ENCODE data around the gene LENG8.
A peak's percentile ranks its signal among the peaks of the same experiment; 100 is the strongest.

Gene LENG8

GRCh38 chr19:54456423-54457373, 7.7 kb downstream of the LENG8 start:
- peaks cover 66% of the 10 kb centered on the region for H3K36me3 Mint-ChIP-seq (ENCODE audit: low read depth)
- no peaks in the 10 kb centered on the region for H3K9me3 Mint-ChIP-seq
- H3K4me1 Mint-ChIP-seq (ENCODE audit: low read depth), result peaks cover under 1% of the 10 kb centered on the region
- no peak for DNase-seq (ENCODE audit: low spot score)
- H3K4me3 Mint-ChIP-seq, result no peak overlapping the region
- H3K27ac Mint-ChIP-seq, result no peak overlapping the region
- no peaks in the 10 kb centered on the region for H3K27me3 Mint-ChIP-seq (ENCODE audit: low read depth)

DNA sequence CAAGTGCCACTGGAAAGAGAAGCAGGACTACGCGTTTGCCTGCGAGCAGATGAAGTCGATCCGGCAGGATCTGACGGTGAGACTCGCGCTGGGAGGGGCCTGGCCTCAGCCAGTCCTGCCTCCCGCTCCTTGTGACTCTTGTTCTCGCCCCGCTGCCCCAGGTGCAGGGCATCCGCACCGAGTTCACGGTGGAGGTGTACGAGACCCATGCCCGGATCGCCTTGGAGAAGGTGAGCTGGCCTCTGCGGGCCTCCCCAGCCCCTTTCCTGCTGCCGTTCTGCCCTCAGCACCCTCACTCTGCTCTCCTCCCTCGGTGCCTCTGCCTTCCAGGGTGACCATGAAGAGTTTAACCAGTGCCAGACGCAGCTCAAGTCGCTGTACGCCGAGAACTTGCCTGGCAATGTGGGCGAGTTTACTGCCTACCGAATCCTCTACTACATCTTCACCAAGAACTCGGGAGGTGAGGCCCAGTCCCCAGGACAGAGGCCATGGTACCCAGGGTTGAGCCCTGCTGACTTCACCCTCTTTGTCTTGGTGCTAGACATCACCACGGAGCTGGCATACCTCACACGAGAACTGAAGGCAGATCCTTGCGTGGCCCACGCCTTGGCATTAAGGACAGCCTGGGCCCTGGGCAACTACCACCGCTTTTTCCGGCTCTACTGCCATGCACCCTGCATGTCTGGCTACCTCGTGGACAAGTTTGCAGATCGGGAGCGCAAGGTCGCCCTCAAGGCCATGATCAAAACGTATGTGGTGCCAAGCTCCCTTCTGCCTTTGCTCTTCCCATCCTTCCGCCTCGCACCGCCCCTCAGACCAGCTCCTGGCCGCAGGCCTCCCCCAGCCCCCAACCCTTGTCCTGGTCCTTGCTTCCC, 9.0 kb downstream of the LENG8 start:
- DNase-seq (ENCODE audit: low spot score), result no peak
- Mint-ChIP-seq H3K4me3 (no peak overlapping the region), H3K4me1 (ENCODE audit: low read depth) (peaks cover 3% of the 10 kb centered on the region), H3K27me3 (ENCODE audit: low read depth) (no peaks in the 10 kb centered on the region), H3K9me3 (no peaks in the 10 kb centered on the region), H3K36me3 (ENCODE audit: low read depth) (peaks cover 59% of the 10 kb centered on the region), H3K27ac (no peak overlapping the region)

GRCh38 chr19:54458648-54459281, 9.8 kb downstream of the LENG8 start:
- H3K4me1 Mint-ChIP-seq (ENCODE audit: low read depth), result peaks cover 4% of the 10 kb centered on the region
- no peaks in the 10 kb centered on the region for H3K9me3 Mint-ChIP-seq
- H3K27me3 Mint-ChIP-seq (ENCODE audit: low read depth), result no peaks in the 10 kb centered on the region
- no peak overlapping the region for H3K27ac Mint-ChIP-seq
- H3K4me3 Mint-ChIP-seq, result no peak overlapping the region
- DNase-seq (ENCODE audit: low spot score), result no peak
- peaks cover 53% of the 10 kb centered on the region for H3K36me3 Mint-ChIP-seq (ENCODE audit: low read depth)

- Mint-ChIP-seq H3K9me3 (no peaks in the 10 kb centered on the region), H3K36me3 (ENCODE audit: low read depth) (peaks cover 52% of the 10 kb centered on the region), H3K4me3 (no peak overlapping the region), H3K27ac (no peak overlapping the region), H3K27me3 (ENCODE audit: low read depth) (no peaks in the 10 kb centered on the region), H3K4me1 (ENCODE audit: low read depth) (peaks cover 9% of the 10 kb centered on the region)
- DNase-seq (ENCODE audit: low spot score), result no peak
Observed at GRCh38 chr19:54459282-54460229, 10.6 kb downstream of the LENG8 start.

- no peak for DNase-seq (ENCODE audit: low spot score)
- Mint-ChIP-seq H3K27ac (peak overlapping the region; percentile 36), H3K4me3 (no peak overlapping the region), H3K4me1 (ENCODE audit: low read depth) (peaks cover 11% of the 10 kb centered on the region), H3K9me3 (no peaks in the 10 kb centered on the region), H3K36me3 (ENCODE audit: low read depth) (peaks cover 45% of the 10 kb centered on the region), H3K27me3 (ENCODE audit: low read depth) (peaks cover 3% of the 10 kb centered on the region)
Observed at GRCh38 chr19:54460230-54461005, 11.4 kb downstream of the LENG8 start.

DNA sequence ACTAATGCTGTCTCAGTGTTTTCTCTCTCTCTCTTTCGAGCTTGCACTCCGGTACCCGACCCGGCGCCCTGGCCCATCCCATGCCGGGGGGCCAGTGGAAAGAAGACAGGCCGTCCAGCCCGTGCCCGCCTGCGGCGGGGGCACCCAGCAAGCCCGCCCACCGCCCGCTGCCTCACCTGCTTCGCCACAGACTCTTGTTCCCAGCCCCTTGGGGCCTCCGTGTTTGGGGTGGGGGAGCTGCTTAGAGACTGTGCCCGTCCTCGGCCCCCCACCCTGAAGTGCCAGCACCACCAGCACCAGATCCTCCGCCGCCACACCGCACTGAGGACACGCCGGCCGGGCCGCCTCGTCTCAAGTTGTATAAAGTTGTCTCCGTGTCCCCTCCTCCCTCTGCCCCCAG, 12.2 kb downstream of the LENG8 start:
- DNase-seq (ENCODE audit: low spot score), result no peak
- peak overlapping the region; percentile 79 for H3K27ac Mint-ChIP-seq
- peak overlapping the region; percentile 49 for H3K4me3 Mint-ChIP-seq
- H3K9me3 Mint-ChIP-seq, result no peaks in the 10 kb centered on the region
- peaks cover 39% of the 10 kb centered on the region for H3K36me3 Mint-ChIP-seq (ENCODE audit: low read depth)
- H3K27me3 Mint-ChIP-seq (ENCODE audit: low read depth), result peaks cover 8% of the 10 kb centered on the region
- peaks cover 11% of the 10 kb centered on the region for H3K4me1 Mint-ChIP-seq (ENCODE audit: low read depth)

DNA sequence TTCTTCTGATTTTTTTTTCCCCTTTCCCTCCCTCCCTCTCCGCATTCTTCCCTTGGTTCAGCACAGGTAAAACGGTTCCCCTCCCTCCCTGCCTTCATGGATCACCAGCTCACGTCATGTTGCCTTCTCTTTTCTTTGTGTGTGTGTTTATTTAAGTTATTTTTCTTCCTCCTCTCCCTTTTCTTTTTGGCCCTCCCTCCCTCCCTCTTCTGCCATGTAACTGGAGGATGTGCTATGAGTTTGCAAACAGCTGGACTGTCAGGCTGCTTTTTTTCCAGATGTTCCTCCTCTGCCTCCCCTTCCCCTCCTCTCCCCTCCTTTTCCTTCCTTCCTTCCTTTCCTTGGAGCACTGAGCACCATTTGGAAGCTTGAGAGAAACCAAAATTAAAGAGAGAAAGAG, 12.6 kb downstream of the LENG8 start:
- Mint-ChIP-seq H3K27ac (peak overlapping the region; percentile 79), H3K36me3 (ENCODE audit: low read depth) (peaks cover 37% of the 10 kb centered on the region), H3K9me3 (no peaks in the 10 kb centered on the region), H3K4me3 (peak overlapping the region; percentile 49), H3K27me3 (ENCODE audit: low read depth) (peaks cover 12% of the 10 kb centered on the region), H3K4me1 (ENCODE audit: low read depth) (peaks cover 11% of the 10 kb centered on the region)
- no peak for DNase-seq (ENCODE audit: low spot score)

DNA sequence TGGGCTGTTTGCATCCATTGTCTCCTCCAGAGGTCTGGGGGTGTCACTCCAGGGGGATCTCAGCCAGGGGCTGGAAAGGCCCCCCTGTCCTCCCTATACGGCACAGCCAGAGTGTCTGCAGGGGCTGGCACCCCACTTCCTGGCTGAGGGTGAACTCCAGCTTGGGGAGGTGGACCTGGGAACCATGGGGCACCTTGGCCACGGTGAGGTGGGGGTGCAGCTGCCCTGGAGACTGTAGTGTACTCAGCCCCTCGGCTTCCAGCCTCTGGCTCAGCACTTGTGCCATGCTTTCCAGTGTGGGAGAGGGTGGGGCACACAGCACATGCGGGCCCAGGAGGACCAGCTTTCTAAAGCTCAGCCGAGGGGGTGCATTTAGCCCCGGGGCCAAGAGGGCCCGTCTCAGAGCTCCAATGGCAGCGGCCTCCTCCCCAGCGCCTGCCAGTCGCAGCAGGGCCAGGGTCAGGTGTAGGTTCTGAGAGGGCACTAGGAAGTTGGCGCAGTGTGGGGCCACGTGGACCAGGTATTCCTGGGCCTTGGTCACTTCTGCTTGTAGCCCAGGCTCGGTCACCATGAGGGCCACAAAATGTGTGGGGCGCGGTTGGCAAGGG, 13.2 kb downstream of the LENG8 start:
- H3K36me3 Mint-ChIP-seq (ENCODE audit: low read depth), result peaks cover 37% of the 10 kb centered on the region
- peak overlapping the region; percentile 79 for H3K27ac Mint-ChIP-seq
- no peaks in the 10 kb centered on the region for H3K9me3 Mint-ChIP-seq
- DNase-seq (ENCODE audit: low spot score), result no peak
- peak overlapping the region; percentile 49 for H3K4me3 Mint-ChIP-seq
- peaks cover 14% of the 10 kb centered on the region for H3K27me3 Mint-ChIP-seq (ENCODE audit: low read depth)
- H3K4me1 Mint-ChIP-seq (ENCODE audit: low read depth), result peaks cover 11% of the 10 kb centered on the region

GRCh38 chr19:54462655-54463530, 13.9 kb downstream of the LENG8 start:
- H3K27me3 Mint-ChIP-seq (ENCODE audit: low read depth), result peaks cover 18% of the 10 kb centered on the region
- peaks cover 11% of the 10 kb centered on the region for H3K4me1 Mint-ChIP-seq (ENCODE audit: low read depth)
- no peaks in the 10 kb centered on the region for H3K9me3 Mint-ChIP-seq
- peaks cover 33% of the 10 kb centered on the region for H3K36me3 Mint-ChIP-seq (ENCODE audit: low read depth)
- peak overlapping the region; percentile 69 for H3K4me3 Mint-ChIP-seq
- H3K27ac Mint-ChIP-seq, result peak overlapping the region; percentile 93
- peak; percentile 68 for DNase-seq (ENCODE audit: low spot score)

- Mint-ChIP-seq H3K4me3 (peak within 1 kb of the TSS; percentile 86), H3K9me3 (no peaks in the 10 kb centered on the region), H3K36me3 (ENCODE audit: low read depth) (peaks cover 26% of the 10 kb centered on the region), H3K4me1 (ENCODE audit: low read depth) (peaks cover 11% of the 10 kb centered on the region), H3K27ac (peak within 1 kb of the TSS; percentile 93), H3K27me3 (ENCODE audit: low read depth) (peaks cover 25% of the 10 kb centered on the region)
- peak; percentile 97 for DNase-seq (ENCODE audit: low spot score)
Observed at GRCh38 chr19:54463531-54464043, 14.6 kb downstream of the LENG8 start, which contains the start of gene LENG9. TSS of gene LENG9 (minus strand) at chr19:54463778. CDS start at chr19:54463526, 252 bp downstream.

GRCh38 chr19:54464044-54464629, 15.1 kb downstream of the LENG8 start:
- peaks cover 11% of the 10 kb centered on the region for H3K4me1 Mint-ChIP-seq (ENCODE audit: low read depth)
- DNase-seq (ENCODE audit: low spot score), result peak; percentile 88
- H3K4me3 Mint-ChIP-seq, result peak overlapping the region; percentile 86
- H3K9me3 Mint-ChIP-seq, result no peaks in the 10 kb centered on the region
- peaks cover 30% of the 10 kb centered on the region for H3K27me3 Mint-ChIP-seq (ENCODE audit: low read depth)
- H3K27ac Mint-ChIP-seq, result peak overlapping the region; percentile 93
- H3K36me3 Mint-ChIP-seq (ENCODE audit: low read depth), result peaks cover 21% of the 10 kb centered on the region
